Kidney (tissue), 14 donors: ENCODE data around the gene MYO10. TPM values are rescaled to one million over a fixed set of nuclear protein-coding genes. Genes with fewer than 3 reads are reported as not detected.
"Not testable (repeated sequence)": the region's sequence is repeated elsewhere in the genome, so short reads cannot be mapped to it uniquely, and the experiment has no call there.

Experiments
- DNase-seq, 5 donors: peaks; one replicate each; pipeline ENCODE4 v3.0.0-alpha.2; 2013 to 2020
- FAIRE-seq: peaks from 2 replicates; lab custom pipeline; 2012; peaks lifted over from hg19 to GRCh38; lab: Jason Lieb, UNC
- H3K27ac ChIP-seq, 2 donors: one replicate each; pipeline ENCODE4 v1.7.0; 2013; ENCODE audit warnings: low read depth in 2 of 2, low read length in 2 of 2, inconsistent platforms in 1 of 2
- H3K27me3 ChIP-seq: one replicate; pipeline ENCODE4 v1.7.1; 2013; ENCODE audit warnings: low read length, inconsistent platforms; ENCODE audit not compliant: control insufficient read depth, insufficient read depth
- H3K36me3 ChIP-seq, 3 donors: one replicate each; pipeline versions ENCODE4 v1.7.0 to v1.7.1; 2013; ENCODE audit warnings: low read length in 3 of 3, control low read depth in 1 of 3, inconsistent platforms in 1 of 3; ENCODE audit not compliant: insufficient read depth in 3 of 3, control insufficient read depth in 2 of 3
- H3K4me1 ChIP-seq, 3 donors: one replicate each; pipeline versions ENCODE4 v1.7.0 to v1.7.1; 2013; ENCODE audit warnings: low read length in 3 of 3, inconsistent platforms in 1 of 3, low read depth in 1 of 3; ENCODE audit not compliant: control insufficient read depth in 2 of 3, insufficient read depth in 2 of 3
- H3K4me3 ChIP-seq, 3 donors: one replicate each; pipeline versions ENCODE4 v1.7.0 to v1.8.1; 2013; ENCODE audit warnings: low read length in 3 of 3, control low read depth in 1 of 3, inconsistent platforms in 1 of 3
- H3K9ac ChIP-seq, 3 donors: one replicate each; pipeline versions ENCODE4 v1.7.0 to v1.7.1; 2013; ENCODE audit warnings: low read length in 3 of 3, control low read depth in 1 of 3, inconsistent platforms in 1 of 3
- H3K9me3 ChIP-seq, 3 donors: one replicate each; pipeline versions ENCODE4 v1.7.0 to v1.7.1; 2013; ENCODE audit warnings: low read length in 3 of 3, control low read depth in 1 of 3, inconsistent platforms in 1 of 3; ENCODE audit not compliant: control insufficient read depth in 2 of 3, insufficient read depth in 1 of 3
- CTCF ChIP-seq: IDR thresholded peaks from 3 replicates; pipeline ENCODE4 v1.5.1; 2012; ENCODE audit warnings: mild to moderate bottlenecking, moderate library complexity, borderline replicate concordance; ENCODE audit not compliant: insufficient read depth; ENCODE audit errors: extremely low read depth
- intact Hi-C: fragments of 100-400 bp; cut with DNase I; formaldehyde crosslinking; loops from one replicate; pipeline ENCODE4 v1.11.1; 2022
- polyA plus RNA-seq: library from polyadenylated mRNA; stranded (reverse); fragments of 350-450 nt; fragmentation: Illumina TruSeq; extraction: RNeasy Lipid Tissue Mini Kit (QIAGEN cat#74804); gene quantifications from one replicate; pipeline ENCODE4 v1.2.3, GENCODE V29; 2014; ENCODE audit warnings: low read depth, low replicate concordance; ENCODE audit not compliant: insufficient read depth
- total RNA-seq: library from RNA; stranded (reverse); fragmentation: NEBNext Ultra II Directional; extraction: Animal tissue kit (Norgen Biotek cat#: 25700); gene quantifications from one replicate; pipeline ENCODE4 v1.2.1, GENCODE V29; 2021
- donor health status: control.
- donor health status: control.
- donor health status: control.
- donor health status: control.
- donor health status: control.
- donor health status: DM: yes; HTN: yes; CAD: no.
- donor health status: Normal renal cell carcinoma (clear cell type).

MYO10 gene
- total and polyA plus RNA-seq, 2 donors from 2014 or later, result 7.6 to 52.4 TPM

DNA sequence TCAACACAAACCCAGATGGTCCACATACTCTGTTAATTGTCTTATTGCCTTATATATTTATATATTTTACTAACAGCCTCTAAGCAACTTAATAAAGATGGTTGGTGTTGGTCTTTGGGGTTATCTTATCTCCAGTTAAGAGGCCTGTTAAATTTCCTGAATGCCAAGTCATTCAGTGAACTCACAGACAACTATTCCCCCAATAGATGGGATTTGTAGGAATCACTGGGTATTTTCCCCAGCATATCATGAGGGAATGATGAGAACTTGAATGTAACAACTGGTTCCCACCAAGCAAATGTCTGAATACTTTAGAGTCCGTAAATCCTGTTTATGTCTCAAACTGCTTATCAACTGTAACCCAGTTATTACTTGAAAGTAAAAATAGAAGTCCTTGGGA is 276.6 kb downstream of the MYO10 start:
- intact Hi-C loops, result no loop called here
- FAIRE-seq (no peak), DNase-seq (no peak)
- no peaks in the 10 kb centered on the region for H3K9me3 ChIP-seq
- H3K4me1 ChIP-seq, result no peaks in the 10 kb centered on the region
- no peaks in the 10 kb centered on the region for H3K27me3 ChIP-seq
- no peak overlapping the region for H3K4me3 ChIP-seq
- H3K27ac ChIP-seq, result no peak overlapping the region
- no peak for TF ChIP-seq CTCF
- H3K9ac ChIP-seq, result no peak overlapping the region
- no peaks in the 10 kb centered on the region for H3K36me3 ChIP-seq

GRCh38 chr5:16656561-16657191 is 279.4 kb downstream of the MYO10 start:
- DNase-seq, result no peak
- no peak overlapping the region for H3K27ac ChIP-seq
- intact Hi-C loops, result no loop called here
- no peak overlapping the region for H3K4me3 ChIP-seq
- H3K4me1 ChIP-seq, result no peaks in the 10 kb centered on the region
- H3K27me3 ChIP-seq, result no peaks in the 10 kb centered on the region
- no peak overlapping the region for H3K9ac ChIP-seq
- no peak for FAIRE-seq
- H3K36me3 ChIP-seq, result no peaks in the 10 kb centered on the region
- H3K9me3 ChIP-seq, result no peaks in the 10 kb centered on the region
- no peak for TF ChIP-seq CTCF

GRCh38 chr5:16654647-16655334 is 281.3 kb downstream of the MYO10 start:
- Histone ChIP-seq H3K9ac (no peak overlapping the region), H3K27ac (no peak overlapping the region), H3K27me3 (no peaks in the 10 kb centered on the region), H3K4me3 (no peak overlapping the region), H3K4me1 (no peaks in the 10 kb centered on the region), H3K36me3 (no peaks in the 10 kb centered on the region), H3K9me3 (no peaks in the 10 kb centered on the region)
- intact Hi-C loops, result no loop called here
- FAIRE-seq, result no peak
- TF ChIP-seq CTCF, result no peak
- DNase-seq, result no peak

DNA sequence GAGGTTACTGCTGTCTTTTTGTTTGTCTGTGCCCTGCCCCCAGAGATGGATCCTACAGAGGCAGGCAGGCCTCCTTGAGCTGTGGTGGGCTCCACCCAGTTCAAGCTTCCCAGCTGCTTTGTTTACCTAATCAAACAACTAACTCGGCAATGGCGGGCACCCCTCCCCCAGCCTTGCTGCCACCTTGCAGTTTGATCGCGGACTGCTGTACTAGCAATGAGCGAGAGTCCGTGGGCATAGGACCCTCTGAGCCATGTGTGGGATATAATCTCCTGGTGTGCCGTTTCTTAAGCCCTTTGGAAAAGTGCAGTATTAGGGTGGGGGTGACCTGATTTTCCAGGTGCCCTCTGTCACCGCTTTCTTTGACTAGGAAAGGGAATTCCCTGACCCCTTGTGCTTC is 287.3 kb downstream of the MYO10 start:
- DNase-seq, H3K27ac ChIP-seq, H3K9ac ChIP-seq, H3K27me3 ChIP-seq, FAIRE-seq, intact Hi-C loops, H3K4me3 ChIP-seq, H3K36me3 ChIP-seq, H3K9me3 ChIP-seq, H3K4me1 ChIP-seq: not testable (repeated sequence)
